H9 (cell line): ENCODE measurements around the gene ST6GALNAC3. TPM values are rescaled to one million over a fixed set of nuclear protein-coding genes. Genes with fewer than 3 reads are reported as not detected.

Source experiments
- DNase-seq: peaks from one replicate; pipeline ENCODE4 v3.0.0-alpha.2; 2017
- H2AFZ ChIP-seq: one replicate; pipeline ENCODE4 v1.6.1; 2013; ENCODE audit warnings: mild to moderate bottlenecking, low read length, control low read depth, moderate library complexity
- H2AK5ac ChIP-seq: 2 replicates; pipeline ENCODE4 v1.6.1; 2013; ENCODE audit warnings: low read length, control low read depth, mixed read lengths; ENCODE audit not compliant: insufficient read length
- H2BK120ac ChIP-seq: one replicate; pipeline ENCODE4 v1.6.1; 2013; ENCODE audit warnings: low read depth, mild to moderate bottlenecking, low read length, control low read depth, inconsistent platforms; ENCODE audit not compliant: poor library complexity, severe bottlenecking
- H2BK12ac ChIP-seq: 2 replicates; pipeline ENCODE4 v1.6.1; 2013; ENCODE audit warnings: low read length, control low read depth, mixed read lengths, low read depth; ENCODE audit not compliant: insufficient read length
- H2BK15ac ChIP-seq: 2 replicates; pipeline ENCODE4 v1.6.1; 2013; ENCODE audit warnings: low read depth, low read length, control low read depth
- H2BK20ac ChIP-seq: one replicate; pipeline ENCODE4 v1.6.1; 2013; ENCODE audit warnings: low read depth, mild to moderate bottlenecking, low read length, control low read depth, inconsistent platforms; ENCODE audit not compliant: poor library complexity, severe bottlenecking
- H2BK5ac ChIP-seq: 2 replicates; pipeline ENCODE4 v1.6.1; 2013; ENCODE audit warnings: low read length, control low read depth, mixed read lengths; ENCODE audit not compliant: insufficient read length
- H3K14ac ChIP-seq: 2 replicates; pipeline ENCODE4 v1.6.1; 2013; ENCODE audit warnings: low read length, control low read depth; ENCODE audit not compliant: insufficient read depth
- H3K18ac ChIP-seq: 2 replicates; pipeline ENCODE4 v1.6.1; 2013; ENCODE audit warnings: low read depth, mild to moderate bottlenecking, mixed read lengths, low read length, control low read depth; ENCODE audit not compliant: insufficient read length
- H3K23ac ChIP-seq: 2 replicates; pipeline ENCODE4 v1.6.1; 2013; ENCODE audit warnings: low read length, control low read depth, mixed read lengths, low read depth; ENCODE audit not compliant: insufficient read length
- H3K23me2 ChIP-seq: 2 replicates; pipeline ENCODE4 v1.6.1; 2013; ENCODE audit warnings: low read depth, mild to moderate bottlenecking, mixed read lengths, low read length, control low read depth; ENCODE audit not compliant: insufficient read length, poor library complexity, severe bottlenecking
- H3K27ac ChIP-seq: 2 replicates; pipeline ENCODE4 v1.5.1; 2013; ENCODE audit warnings: low read length, control low read depth, mixed read lengths, low read depth; ENCODE audit not compliant: insufficient read length
- H3K27me3 ChIP-seq: 2 replicates; pipeline ENCODE4 v1.6.1; 2013; ENCODE audit warnings: low read length, control low read depth, inconsistent platforms; ENCODE audit not compliant: insufficient read depth
- H3K4ac ChIP-seq: 2 replicates; pipeline ENCODE4 v1.6.1; 2013; ENCODE audit warnings: low read depth, mild to moderate bottlenecking, control low read depth, inconsistent platforms, low read length, moderate library complexity
- H3K4me1 ChIP-seq: 2 replicates; pipeline ENCODE4 v1.6.1; 2013; ENCODE audit warnings: low read length, control low read depth, inconsistent platforms; ENCODE audit not compliant: insufficient read depth
- H3K4me2 ChIP-seq: 2 replicates; pipeline ENCODE4 v1.6.1; 2013; ENCODE audit warnings: low read length, control low read depth, mixed read lengths; ENCODE audit not compliant: insufficient read length, insufficient read depth
- H3K56ac ChIP-seq: 2 replicates; pipeline ENCODE4 v1.6.1; 2013; ENCODE audit warnings: low read depth, mild to moderate bottlenecking, mixed read lengths, low read length, control low read depth; ENCODE audit not compliant: insufficient read length
- H3K79me1 ChIP-seq: 2 replicates; pipeline ENCODE4 v1.6.1; 2013; ENCODE audit warnings: low read depth, mild to moderate bottlenecking, moderate library complexity, low read length, control low read depth, inconsistent platforms; ENCODE audit not compliant: insufficient read depth, poor library complexity, severe bottlenecking
- H3K79me2 ChIP-seq: 2 replicates; pipeline ENCODE4 v1.6.1; 2013; ENCODE audit warnings: low read length, control low read depth, inconsistent platforms; ENCODE audit not compliant: insufficient read depth
- H3K9ac ChIP-seq: 2 replicates; pipeline ENCODE4 v1.6.1; 2013; ENCODE audit warnings: low read length, control low read depth, mixed read lengths; ENCODE audit not compliant: insufficient read length; ENCODE audit errors: extremely low read depth
- H3K9me3 ChIP-seq: one replicate; pipeline ENCODE4 v1.6.1; 2013; ENCODE audit warnings: low read depth, low read length, inconsistent platforms; ENCODE audit not compliant: control insufficient read depth
- H3T11ph ChIP-seq: one replicate; pipeline ENCODE4 v1.6.1; 2013; ENCODE audit warnings: mild to moderate bottlenecking, low read length, control low read depth, inconsistent platforms
- H4K20me1 ChIP-seq: one replicate; pipeline ENCODE4 v1.6.1; 2013; ENCODE audit not compliant: control insufficient read depth, insufficient read length, insufficient read depth
- H4K5ac ChIP-seq: 2 replicates; pipeline ENCODE4 v1.6.1; 2013; ENCODE audit warnings: low read depth, mild to moderate bottlenecking, mixed read lengths, low read length, control low read depth; ENCODE audit not compliant: insufficient read length
- H4K8ac ChIP-seq: replicated peaks from 2 replicates; pipeline ENCODE4 v1.6.1; 2013; ENCODE audit warnings: low read length, control low read depth, mixed read lengths, low read depth; ENCODE audit not compliant: insufficient read length
- H4K91ac ChIP-seq: 2 replicates; pipeline ENCODE4 v1.6.1; 2013; ENCODE audit warnings: low read depth, mild to moderate bottlenecking, moderate library complexity, mixed read lengths, low read length, control low read depth; ENCODE audit not compliant: insufficient read length
- H3K27ac Mint-ChIP-seq, 3 experiments: 2 replicates in 2 of 3; 3 replicates in 1 of 3; pipeline ENCODE4 v1.8.0; 2020 to 2021; ENCODE audit warnings: mixed read lengths in 3 of 3, mild to moderate bottlenecking in 1 of 3, moderate library complexity in 1 of 3
- H3K27me3 Mint-ChIP-seq: 2 replicates; pipeline ENCODE4 v1.8.0; 2021; ENCODE audit warnings: low read depth, mild to moderate bottlenecking, moderate library complexity, mixed read lengths
- H3K36me3 Mint-ChIP-seq, 3 experiments: 2 replicates in 2 of 3; 3 replicates in 1 of 3; pipeline ENCODE4 v1.8.0; 2020 to 2021; ENCODE audit warnings: low read depth in 3 of 3, mixed read lengths in 3 of 3; ENCODE audit not compliant: insufficient read depth in 1 of 3
- H3K4me1 Mint-ChIP-seq, 2 experiments: 2 replicates each; pipeline ENCODE4 v1.8.0; 2020; ENCODE audit warnings: mixed read lengths in 2 of 2
- H3K4me3 Mint-ChIP-seq, 2 experiments: 2 replicates in 1 of 2; 3 replicates in 1 of 2; pipeline ENCODE4 v1.8.0; 2020 to 2021; ENCODE audit warnings: mild to moderate bottlenecking in 2 of 2, mixed read lengths in 2 of 2, moderate library complexity in 1 of 2
- H3K9me3 Mint-ChIP-seq, 2 experiments: 2 replicates in 1 of 2; 3 replicates in 1 of 2; pipeline ENCODE4 v1.8.0; 2020; ENCODE audit warnings: mild to moderate bottlenecking in 2 of 2, mixed read lengths in 2 of 2, moderate library complexity in 1 of 2
- CTCF ChIP-seq: fragments of 200-600 bp; sonication (generic); conservative IDR thresholded peaks from 3 replicates; pipeline ENCODE4 v1.8.0; 2021; ENCODE audit warnings: antibody characterized with exemption, mild to moderate bottlenecking
- WGBS: extraction: QIAGEN DNeasy Blood & Tissue Kit; methylation state at CpG from one replicate; pipeline ENCODE4 v1.1.7; 2013; ENCODE audit warnings: missing lambda C conversion rate, low lambda C conversion rate, mixed read lengths; ENCODE audit not compliant: insufficient read length; ENCODE audit errors: extremely low coverage; 5-methylcytosine and 5-hydroxymethylcytosine counted together
- total RNA-seq: library from RNA; stranded (reverse); gene quantifications from 2 replicates; pipeline ENCODE4 v1.2.1, GENCODE V29; 2021

Gene ST6GALNAC3
- total RNA-seq, 1 experiment from 2014 or later, result 11.2 TPM

GRCh38 chr1:76084685-76085084 lies 10.1 kb downstream of the ST6GALNAC3 start:
- Mint-ChIP-seq H3K27me3 (no peaks in the 10 kb centered on the region), H3K4me1 (peaks cover 21 to 32% of the 10 kb centered on the region in 2 experiments), H3K9me3 (no peaks in the 10 kb centered on the region), H3K27ac (no peak overlapping the region), H3K36me3 (no peaks in the 10 kb centered on the region), H3K4me3 (no peak overlapping the region)
- Histone ChIP-seq H3K9ac (no peak overlapping the region), H3T11ph (no peak overlapping the region), H2BK120ac (no peak overlapping the region), H3K4me1 (no peaks in the 10 kb centered on the region), H4K8ac (no peak overlapping the region), H3K18ac (no peak overlapping the region), H2AFZ (no peak overlapping the region), H3K79me2 (peaks cover 3% of the 10 kb centered on the region; the same call in 1 of the 2 replicates), H2AK5ac (no peak overlapping the region), H3K23ac (no peak overlapping the region), H4K20me1 (no peaks in the 10 kb centered on the region), H3K56ac (no peak overlapping the region), H3K79me1 (no peaks in the 10 kb centered on the region), H3K27me3 (no peaks in the 10 kb centered on the region), H3K23me2 (no peaks in the 10 kb centered on the region), H3K9me3 (no peaks in the 10 kb centered on the region), H2BK5ac (no peak overlapping the region), H4K5ac (no peak overlapping the region), H3K14ac (no peak overlapping the region), H2BK20ac (no peak overlapping the region), H3K4me2 (no peak overlapping the region), H3K4ac (no peak overlapping the region), H4K91ac (no peak overlapping the region), H2BK15ac (no peak overlapping the region), H3K27ac (no peak overlapping the region), H2BK12ac (no peak overlapping the region)
- TF ChIP-seq CTCF, result no peak
- WGBS, result no CpG with 5 or more reads among the region's 3 CpGs
- no peak for DNase-seq
